Stimulated activated CD4-positive, alpha-beta T cell treated with anti-CD3 and anti-CD28 coated beads, Interleukin-4, amount 100 ng/mL, for 48 hours (primary cell): ENCODE measurements around the gene ERCC6L2.

Experiments used
- DNase-seq, 2 donors: peaks; one replicate each; pipeline ENCODE4 v3.0.0-alpha.2; 2020; ENCODE audit warnings: low read depth in 2 of 2

Gene ERCC6L2, protein sequence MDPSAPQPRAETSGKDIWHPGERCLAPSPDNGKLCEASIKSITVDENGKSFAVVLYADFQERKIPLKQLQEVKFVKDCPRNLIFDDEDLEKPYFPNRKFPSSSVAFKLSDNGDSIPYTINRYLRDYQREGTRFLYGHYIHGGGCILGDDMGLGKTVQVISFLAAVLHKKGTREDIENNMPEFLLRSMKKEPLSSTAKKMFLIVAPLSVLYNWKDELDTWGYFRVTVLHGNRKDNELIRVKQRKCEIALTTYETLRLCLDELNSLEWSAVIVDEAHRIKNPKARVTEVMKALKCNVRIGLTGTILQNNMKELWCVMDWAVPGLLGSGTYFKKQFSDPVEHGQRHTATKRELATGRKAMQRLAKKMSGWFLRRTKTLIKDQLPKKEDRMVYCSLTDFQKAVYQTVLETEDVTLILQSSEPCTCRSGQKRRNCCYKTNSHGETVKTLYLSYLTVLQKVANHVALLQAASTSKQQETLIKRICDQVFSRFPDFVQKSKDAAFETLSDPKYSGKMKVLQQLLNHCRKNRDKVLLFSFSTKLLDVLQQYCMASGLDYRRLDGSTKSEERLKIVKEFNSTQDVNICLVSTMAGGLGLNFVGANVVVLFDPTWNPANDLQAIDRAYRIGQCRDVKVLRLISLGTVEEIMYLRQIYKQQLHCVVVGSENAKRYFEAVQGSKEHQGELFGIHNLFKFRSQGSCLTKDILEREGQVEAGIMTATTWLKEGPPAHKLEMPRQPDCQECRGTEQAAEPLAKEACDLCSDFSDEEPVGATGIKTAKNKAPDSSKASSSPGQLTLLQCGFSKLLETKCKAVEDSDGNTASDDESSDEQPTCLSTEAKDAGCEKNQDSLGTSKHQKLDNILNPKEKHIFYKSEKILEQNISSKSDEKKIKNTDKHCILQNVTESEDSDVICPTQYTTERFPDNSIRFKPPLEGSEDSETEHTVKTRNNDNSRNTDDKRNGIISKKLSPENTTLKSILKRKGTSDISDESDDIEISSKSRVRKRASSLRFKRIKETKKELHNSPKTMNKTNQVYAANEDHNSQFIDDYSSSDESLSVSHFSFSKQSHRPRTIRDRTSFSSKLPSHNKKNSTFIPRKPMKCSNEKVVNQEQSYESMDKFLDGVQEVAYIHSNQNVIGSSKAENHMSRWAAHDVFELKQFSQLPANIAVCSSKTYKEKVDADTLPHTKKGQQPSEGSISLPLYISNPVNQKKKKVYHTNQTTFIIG (N-terminal part only)

DNA sequence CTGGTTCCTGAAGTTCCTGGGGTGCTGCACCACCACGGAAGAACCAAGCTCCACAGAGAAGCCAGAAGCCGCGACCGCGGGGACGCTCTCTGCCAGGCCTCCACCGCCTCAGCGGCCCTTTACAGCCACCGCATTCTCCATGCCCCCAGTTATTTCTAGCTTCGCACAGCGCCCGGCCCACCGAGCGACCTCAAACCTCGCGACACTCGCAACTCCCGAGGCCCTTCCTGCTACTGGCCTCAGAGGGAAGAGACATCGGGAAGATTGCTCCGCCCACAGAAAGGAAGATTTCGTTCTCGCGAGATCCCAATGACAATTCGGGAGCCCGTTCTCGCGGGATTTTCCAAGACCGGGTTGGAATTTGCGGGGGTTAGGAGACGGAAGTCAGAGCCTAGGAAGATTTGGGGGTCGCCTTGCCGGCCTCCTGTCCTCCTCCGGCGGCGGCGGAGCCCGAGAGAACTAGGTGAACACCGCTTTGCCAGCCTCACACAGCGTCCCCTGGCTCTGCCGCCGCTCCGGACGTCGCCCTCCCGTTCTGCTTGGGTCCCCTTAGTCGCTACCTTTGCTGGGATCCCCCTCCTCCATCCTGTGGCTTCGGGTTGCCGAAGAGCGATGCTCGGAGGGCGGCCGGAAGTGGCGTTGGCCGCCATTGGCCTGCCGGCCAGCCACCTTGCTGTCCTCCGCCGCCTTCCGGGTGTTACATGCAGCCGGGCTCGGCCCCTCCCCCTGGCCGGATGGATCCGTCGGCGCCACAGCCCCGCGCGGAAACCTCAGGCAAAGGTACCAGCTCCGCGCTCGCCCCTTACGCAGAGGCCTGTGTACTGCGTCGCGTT lies at the start of gene ERCC6L2:
Gene ERCC6L2 (plus strand): TSS at position 387 of the 833 bp plus-strand sequence. CDS start 348 bp downstream, at position 735.
- peak; percentile 88 to 93 for DNase-seq

DNA sequence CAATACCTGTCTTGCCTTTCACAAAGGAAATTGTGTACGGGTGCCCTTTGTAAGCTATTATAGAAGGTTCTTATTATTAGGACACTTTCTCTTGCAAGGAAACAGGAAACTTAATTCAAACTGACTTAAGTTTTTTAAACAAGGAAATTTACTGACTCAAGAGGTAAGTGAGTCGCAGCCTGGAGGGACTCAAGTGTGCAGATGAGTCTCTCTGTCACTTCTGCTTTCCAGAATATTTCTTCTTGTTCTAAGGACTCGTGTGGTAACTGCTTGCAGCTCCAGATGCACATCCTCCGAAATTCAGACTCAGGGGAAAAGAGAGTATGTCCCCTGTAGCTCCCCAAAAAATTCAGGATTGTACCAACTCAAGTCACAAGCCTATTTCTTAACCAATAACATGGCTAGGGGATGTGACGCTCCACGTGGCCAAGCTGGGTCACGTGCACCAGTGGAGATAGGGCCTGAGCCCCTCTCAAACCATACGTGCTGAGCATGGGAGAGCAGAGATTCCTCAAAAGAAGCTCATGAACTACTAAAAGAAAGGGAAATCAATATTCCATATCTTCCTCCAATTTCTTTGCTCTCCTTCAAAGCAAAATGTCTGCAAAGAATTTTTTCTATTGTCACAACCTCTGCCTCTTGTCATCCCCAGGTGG lies 49.2 kb upstream of the ERCC6L2 start:
- no peak for DNase-seq

DNA sequence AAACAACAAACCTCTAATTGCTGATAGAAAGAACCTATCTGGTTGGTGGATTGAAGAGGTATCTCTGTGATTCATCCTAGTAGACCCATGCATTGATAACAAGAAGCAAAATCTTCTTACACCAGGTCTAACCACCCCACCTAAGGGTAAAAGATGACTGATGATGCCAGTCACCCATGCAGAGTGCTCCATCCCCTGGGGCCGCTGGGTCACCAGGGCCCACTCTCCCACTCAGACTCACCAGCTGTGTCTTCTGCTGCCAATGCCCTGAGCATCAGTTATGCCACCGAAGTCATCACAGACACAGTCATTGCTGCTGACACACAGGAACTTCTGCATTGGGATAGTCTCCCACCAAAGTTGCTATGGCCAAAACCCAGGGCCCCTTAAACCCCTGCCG lies 44.7 kb upstream of the ERCC6L2 start:
- DNase-seq, result no peak

DNA sequence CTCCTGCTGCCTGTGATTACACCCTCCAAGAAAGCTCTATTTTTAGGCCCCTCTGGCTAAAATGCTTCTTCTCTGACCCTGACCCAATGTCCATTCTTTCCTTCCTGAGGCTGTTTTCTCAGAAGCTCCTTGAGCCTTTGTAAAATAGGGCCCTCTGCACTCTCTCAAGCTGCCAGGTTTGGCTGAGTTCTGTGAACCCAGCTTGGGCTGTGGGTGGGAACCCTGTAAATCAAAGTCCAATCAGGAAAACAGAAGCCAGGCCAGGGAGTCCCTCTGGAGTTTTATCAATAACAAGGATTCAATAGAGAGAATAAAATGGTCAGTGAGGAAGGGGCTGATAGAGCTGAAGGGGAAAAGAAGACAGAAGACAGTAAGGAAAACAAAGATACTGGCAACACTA lies 43.7 kb upstream of the ERCC6L2 start:
- no peak for DNase-seq

DNA sequence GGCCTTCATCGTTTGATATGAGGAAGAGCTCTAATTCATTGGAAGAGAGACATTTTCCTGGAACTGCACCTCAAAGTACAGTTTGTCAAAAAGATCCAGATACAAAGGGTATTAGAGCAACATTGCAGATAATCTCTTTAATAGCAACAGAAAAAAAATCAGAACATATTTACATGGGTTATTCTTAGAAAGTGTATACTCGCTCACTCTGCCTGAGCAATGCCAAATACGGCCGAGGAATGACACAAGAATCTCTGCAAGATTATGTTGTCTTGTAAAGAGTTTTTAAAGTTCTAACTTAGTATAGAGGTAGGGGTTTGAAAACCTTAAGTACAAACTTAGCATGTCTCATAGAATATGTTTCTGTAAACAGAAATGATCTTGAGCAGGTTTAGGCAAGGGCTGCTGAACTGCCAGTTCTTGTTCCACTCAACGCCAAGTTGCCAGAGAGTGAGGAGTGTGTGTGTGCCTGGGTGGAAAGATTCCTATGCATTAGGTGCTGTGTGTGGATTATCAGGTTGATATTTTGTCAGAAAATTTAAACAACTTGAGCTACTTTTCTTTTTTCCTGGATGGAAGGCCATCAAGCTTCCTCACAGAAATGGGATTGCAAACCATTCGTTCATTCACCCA lies 41.8 kb upstream of the ERCC6L2 start:
- DNase-seq, result no peak

DNA sequence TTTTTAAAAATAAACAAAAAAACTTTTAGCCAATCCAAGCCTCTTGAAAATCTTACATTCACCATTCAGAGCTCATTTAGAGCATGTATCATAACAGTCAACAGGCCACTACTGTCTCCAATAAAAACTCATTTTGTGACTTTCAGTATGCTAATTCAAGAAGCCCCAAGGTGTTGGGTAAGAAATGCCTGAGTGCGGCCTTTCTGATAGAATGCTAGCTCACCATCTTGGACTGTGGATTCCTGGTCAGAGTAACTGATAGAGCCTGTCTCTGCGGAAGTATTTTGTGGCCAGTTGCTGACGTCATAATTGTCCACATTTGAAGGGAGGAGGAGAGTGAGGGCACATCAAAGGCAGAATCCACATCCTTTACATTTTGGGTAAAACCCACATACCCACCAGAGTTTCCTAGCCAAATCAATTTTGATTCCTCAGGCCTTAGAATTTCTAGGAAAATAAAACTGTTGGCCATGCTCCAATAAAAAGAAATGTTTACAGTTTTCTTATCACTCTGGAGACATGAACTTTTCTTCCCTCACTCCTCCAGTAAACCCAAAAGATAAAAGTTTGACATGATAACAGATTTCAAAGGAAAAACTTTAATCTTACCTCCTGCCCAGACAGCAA lies 41.1 kb upstream of the ERCC6L2 start:
- DNase-seq, result no peak

DNA sequence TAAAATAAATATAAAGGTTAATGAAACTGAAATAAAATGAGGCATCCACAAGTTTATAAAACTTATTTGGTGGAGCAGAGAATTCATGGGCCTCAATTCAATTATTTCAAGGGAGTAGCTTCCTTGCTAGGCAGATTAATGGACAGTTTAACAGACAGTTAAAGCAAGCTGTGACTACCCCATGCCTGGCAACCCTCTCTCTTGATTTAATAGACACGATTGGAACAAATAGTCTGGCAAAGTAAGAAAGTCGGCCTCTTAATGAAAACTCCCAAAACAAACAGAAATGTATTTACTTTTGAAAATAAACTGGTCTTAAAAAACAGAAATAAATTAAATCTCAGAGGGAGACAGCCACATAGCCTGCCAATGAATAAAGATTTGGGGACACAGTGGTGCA lies 40.1 kb upstream of the ERCC6L2 start:
- DNase-seq, result no peak

DNA sequence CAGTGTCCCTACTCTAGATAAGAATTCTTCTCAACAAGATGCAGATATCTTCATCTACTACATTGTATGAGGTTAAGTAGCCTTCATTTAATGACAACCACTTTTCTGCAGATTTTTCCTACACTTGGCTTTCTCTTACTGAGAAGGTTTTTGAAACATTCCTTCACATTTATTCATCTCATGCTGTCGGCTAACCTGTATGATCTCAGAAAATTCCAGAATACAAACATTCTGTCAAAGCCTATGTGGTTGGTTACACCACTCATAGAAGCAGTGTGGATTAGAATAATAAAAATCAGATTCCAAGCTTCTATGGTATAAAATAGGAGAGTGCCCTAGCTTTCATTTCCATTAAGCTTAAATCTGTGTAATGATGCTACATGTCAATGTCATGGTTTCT lies 39.4 kb upstream of the ERCC6L2 start:
- DNase-seq, result no peak

DNA sequence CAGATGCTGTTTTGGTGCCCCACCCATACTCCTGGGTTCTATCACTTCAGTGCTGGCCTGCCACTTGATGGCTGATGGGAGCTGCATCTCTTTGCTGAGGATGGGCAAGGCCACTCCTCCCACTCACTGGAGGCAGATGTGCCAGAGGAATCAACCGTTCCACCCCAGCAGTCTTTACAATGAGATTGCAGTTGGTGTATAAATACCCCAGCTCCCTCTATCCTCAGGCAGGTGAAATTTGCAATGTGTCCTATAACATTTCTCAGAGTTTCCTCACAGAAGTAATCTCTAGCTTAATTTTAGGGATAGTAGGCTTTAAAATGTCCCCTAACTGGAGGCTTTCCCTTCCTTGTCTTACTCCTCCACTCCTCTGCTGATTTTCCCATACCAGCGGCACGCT lies 36.5 kb upstream of the ERCC6L2 start:
- DNase-seq, result no peak

DNA sequence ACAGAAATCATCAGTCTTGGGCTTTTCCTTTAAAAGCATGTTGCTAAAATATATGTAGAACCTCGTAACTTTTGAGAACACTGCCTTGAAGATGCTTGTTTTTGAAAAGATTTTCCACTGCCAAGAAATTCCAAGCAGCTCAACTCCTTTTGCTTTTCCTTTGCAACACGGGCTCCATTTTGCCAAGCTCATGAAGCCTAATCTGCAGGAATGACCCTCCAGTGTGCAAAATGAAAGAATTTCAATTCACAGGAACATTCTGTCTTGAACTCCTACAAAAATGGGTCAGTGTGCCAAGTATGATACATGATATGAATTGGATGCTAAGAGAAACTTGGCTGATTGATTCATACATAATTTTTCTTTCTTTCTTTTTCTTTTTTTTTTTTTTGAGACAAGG lies 35.4 kb upstream of the ERCC6L2 start:
- no peak for DNase-seq

DNA sequence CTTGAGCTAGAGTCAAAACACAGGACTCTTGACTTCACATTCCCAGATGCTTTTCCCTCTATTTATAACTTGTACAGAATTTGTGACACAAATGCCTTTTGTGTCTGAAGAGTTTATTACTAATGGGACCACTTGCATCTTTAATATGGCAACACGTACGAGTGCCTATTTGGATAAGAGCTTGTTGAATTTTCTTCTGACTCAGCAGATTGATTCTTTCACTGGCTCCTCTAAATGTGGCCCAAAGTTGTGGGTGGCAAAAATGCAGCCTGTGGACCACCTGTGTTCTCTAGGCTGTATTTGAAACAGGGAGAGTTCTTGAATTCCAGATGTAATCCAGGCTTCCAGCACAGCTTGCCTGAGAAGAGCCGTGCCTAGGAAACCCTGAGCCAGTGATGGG lies 34.1 kb upstream of the ERCC6L2 start:
- no peak for DNase-seq

DNA sequence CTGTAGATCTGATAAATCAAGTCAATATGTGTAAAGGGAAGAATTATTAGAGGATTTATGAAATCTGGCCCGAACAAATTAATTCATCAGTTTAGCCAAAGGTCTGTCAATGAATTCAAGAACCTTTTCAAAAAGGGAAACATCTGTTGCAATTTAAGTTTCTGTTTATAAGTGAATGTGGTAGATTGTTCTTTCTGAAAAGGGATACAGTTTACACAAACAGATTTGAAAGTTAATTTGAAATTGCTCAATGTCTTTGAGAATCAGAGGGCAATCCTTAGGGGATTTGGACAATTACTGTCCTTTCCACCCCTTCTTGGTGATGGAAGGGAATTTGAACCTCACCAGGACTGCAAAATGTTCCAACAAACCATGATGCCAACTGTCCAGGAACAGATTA lies 29.7 kb upstream of the ERCC6L2 start:
- DNase-seq, result no peak

DNA sequence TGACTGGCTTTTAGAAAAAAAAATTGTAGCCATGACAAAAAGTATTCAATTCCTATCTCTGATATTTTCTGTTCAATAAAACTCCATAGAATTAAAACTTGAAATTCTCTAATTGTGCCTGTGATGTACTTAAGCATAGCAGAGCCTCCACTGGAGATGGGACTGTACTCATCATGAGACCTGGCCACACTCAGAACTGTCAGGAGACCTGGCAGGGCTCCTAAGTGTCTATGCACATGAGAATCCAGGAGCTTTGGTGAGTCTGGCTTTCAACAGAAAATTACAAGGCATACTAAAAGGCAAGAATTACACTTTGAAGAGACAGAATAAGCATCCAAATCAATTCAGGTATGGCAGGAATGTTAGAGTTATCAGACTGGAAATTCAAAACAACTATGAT lies 26.7 kb upstream of the ERCC6L2 start:
- no peak for DNase-seq

DNA sequence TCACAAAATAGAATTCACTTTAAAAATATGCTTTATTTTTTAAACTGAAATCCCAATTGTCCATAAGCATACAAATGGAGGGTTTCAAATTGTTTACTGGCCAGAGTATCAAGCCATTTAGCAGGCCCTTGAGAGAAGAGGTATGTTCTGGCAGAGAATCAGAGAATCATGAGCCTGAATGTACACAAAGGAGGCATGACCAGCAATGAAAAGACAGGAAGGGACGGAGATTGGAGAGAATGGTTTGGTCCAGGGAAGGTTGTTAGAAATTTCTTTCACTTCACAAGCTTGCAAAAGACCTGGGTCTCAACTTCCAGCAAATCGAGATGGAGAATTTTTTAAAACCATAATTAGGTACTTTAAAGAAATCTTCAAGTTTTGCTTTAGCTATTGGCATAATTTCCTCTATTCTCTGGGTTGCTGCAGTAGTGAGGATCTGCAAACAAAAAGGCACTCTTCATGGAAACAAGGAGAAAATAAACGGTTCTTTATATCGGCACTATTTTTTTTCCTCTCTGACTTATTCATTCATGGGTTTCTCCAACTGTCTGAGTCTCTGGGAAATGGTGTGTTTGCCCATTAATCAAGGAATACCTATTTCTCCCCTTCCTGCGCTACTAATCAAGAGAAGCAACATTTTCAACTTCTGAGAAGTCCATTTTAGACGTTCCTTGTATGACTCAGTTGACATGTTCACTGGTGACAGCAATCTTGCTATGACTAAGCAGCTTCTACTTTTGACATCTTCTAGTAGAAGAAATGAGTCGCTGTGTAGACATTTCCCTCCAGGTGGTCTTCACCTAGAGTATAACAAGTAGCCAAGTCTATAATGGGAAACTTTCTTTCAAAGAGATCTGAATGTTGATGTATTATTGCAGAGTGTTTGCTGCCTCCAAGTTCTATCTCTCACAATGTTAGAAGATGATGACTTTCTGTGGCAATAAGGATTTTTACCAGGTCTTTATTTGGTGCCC lies 23.1 kb upstream of the ERCC6L2 start:
- DNase-seq, result no peak

DNA sequence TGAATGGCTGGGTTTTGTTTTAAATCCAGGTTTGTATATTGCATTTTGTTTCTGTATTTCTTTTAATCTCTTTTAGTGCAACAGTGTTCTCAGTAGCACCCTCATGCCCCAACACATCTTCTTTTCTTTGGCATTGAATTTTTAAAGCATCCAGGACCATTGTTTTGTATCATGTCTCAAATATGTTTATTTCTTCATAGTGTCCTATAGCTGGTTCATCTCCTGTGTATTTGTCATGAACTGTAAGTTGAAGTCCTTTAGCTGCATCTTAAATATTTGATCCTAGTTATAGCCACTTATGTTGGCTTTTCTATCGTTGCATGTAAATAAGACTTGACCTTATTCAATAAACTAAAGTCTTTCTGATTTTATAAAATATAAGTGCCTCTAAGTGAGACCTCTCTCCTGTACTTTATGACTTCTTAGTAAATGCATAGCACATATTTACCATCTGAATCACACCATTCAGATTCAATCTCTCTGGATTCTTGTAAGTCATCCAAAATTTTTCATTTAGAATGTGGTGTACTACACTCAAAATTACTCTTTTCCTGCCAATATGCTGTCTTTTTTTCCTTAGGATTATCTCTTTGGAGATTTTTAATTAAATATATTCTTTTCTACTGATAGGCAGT lies 21.0 kb upstream of the ERCC6L2 start:
- DNase-seq, result no peak

DNA sequence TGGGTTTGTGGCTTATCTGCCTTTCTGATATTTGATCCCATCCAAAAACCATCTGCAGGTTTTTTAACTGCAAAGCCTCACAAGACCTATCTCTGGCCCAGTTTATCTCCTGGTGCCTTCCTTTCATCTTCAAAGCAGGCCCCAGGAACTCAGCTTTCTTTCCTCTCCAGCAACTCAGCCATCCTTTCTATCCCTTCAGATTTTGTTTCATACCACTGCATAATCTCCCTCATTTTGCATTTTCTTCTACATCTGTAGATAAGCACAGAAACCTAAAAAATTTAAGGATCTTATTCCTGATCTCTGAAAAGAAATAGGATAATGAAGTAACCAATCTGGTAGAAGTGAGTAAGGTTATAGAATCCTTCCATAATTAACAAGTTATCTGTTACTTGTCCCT lies 19.5 kb upstream of the ERCC6L2 start:
- DNase-seq, result no peak

DNA sequence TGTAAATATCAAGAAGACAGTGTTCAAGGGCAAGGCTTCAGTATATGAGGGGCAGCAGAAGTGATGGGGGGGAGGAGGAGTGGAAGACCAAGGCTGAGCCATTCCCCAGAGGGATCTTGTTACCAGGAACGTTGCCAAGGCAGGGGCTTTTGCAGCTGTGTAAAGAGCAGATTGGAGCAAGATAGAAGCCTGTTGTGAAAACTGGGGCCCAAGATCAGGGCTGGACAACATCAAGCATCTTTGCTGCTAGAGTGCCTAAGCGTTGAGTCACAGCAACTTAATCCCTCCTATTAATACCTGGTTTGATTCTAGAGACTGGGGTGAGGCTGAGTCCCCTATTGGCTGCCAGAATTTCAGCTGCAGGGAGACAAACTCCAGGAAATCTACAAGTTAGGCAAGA lies 18.4 kb upstream of the ERCC6L2 start:
- no peak for DNase-seq

DNA sequence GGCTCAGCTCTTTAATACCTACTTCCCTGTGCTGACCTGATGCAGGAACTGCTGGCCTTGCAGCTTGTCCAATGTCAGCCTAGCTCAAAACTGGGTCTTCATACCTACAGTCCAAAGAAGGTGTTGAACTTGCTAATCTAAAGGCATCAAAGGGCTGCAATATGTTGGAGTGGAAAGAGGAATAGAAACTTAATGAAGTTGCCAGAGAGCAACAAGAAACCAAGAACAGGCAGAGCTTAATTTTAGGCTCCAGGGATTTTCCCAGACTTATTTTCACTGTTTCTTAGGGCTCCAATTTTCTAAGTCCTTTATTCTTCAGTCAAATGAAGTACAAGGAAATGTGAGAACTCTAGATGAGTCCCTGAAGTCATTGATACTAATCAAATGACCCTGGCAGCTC lies 17.6 kb upstream of the ERCC6L2 start:
- no peak for DNase-seq
